Ascending aorta (tissue), 2 donors: ENCODE results near the gene CDK14. TPM values are rescaled to one million over a fixed set of nuclear protein-coding genes. Genes with fewer than 3 reads are reported as not detected.
"Not testable (repeated sequence)": the region's sequence is repeated elsewhere in the genome, so short reads cannot be mapped to it uniquely, and the experiment has no call there.

Source experiments
- DNase-seq, 2 donors: peaks; one replicate each; pipeline ENCODE4 v3.0.0-alpha.2; 2019; ENCODE audit warnings: low spot score in 2 of 2
- H3K27ac ChIP-seq, 2 donors: fragments of 200-600 bp; sonication (generic); one replicate each; pipeline ENCODE4 v1.5.1; 2016 to 2017; ENCODE audit warnings: mild to moderate bottlenecking in 1 of 2
- H3K27me3 ChIP-seq: fragments of 200-600 bp; sonication (generic); one replicate; pipeline ENCODE4 v1.5.1; 2017
- H3K36me3 ChIP-seq, 2 donors: fragments of 200-600 bp; sonication (generic); one replicate each; pipeline ENCODE4 v1.5.1; 2016
- H3K4me1 ChIP-seq, 2 donors: fragments of 200-600 bp; sonication (generic); one replicate each; pipeline ENCODE4 v1.5.1; 2016 to 2017; ENCODE audit warnings: mild to moderate bottlenecking in 1 of 2
- H3K4me3 ChIP-seq, 2 donors: fragments of 200-600 bp; sonication (generic); one replicate each; pipeline ENCODE4 v1.5.1; 2016 to 2017; ENCODE audit warnings: mild to moderate bottlenecking in 1 of 2
- H3K9me3 ChIP-seq, 2 donors: fragments of 200-600 bp; sonication (generic); one replicate each; pipeline ENCODE4 v1.5.1; 2016
- intact Hi-C: fragments of 100-400 bp; cut with DNase I; formaldehyde crosslinking; loops from one replicate; pipeline ENCODE4 v1.15.1; 2023
- total RNA-seq: library from RNA; depleted of rRNA; stranded (reverse); fragments of >200 nt; gene quantifications from one replicate; pipeline ENCODE4 v1.1.0, GENCODE V29; 2016
- TF ChIP-seq, protein P1 (sequence below), 3 experiments: fragments of 200-600 bp in 2 of 3; fragments of 450-650 bp in 1 of 3; sonication (generic) in 2 of 3; IDR thresholded peaks; one replicate each; pipeline ENCODE4 v1.5.1; 2016 to 2019; ENCODE audit warnings: antibody characterized with exemption in 3 of 3, mild to moderate bottlenecking in 1 of 3, moderate library complexity in 1 of 3

CDK14 gene
- total RNA-seq, 1 donor from 2014 or later = 5.1 TPM

DNA sequence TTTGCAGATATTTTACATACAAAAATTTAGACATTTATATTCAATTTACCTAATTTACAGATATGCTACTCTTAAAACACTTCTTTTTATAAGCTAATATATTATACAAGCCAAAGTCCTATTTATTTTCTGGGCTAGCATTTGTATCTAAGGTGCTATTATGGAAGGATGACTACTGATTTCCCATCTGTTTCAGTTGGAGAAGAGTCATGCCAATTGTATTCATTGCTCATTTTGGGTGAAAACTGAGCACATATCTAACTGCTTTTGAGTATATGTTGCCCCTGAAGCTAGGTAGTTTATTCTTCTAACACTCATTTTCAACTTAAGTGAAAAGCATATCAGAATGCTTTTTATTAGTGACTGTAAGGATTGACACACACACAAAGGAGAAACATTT lies 172.9 kb downstream of the CDK14 start:
- TF ChIP-seq, protein P1, sequence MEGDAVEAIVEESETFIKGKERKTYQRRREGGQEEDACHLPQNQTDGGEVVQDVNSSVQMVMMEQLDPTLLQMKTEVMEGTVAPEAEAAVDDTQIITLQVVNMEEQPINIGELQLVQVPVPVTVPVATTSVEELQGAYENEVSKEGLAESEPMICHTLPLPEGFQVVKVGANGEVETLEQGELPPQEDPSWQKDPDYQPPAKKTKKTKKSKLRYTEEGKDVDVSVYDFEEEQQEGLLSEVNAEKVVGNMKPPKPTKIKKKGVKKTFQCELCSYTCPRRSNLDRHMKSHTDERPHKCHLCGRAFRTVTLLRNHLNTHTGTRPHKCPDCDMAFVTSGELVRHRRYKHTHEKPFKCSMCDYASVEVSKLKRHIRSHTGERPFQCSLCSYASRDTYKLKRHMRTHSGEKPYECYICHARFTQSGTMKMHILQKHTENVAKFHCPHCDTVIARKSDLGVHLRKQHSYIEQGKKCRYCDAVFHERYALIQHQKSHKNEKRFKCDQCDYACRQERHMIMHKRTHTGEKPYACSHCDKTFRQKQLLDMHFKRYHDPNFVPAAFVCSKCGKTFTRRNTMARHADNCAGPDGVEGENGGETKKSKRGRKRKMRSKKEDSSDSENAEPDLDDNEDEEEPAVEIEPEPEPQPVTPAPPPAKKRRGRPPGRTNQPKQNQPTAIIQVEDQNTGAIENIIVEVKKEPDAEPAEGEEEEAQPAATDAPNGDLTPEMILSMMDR (IDR thresholded peaks at IDR 0.05) = no peak
- intact Hi-C loops = no loop called here
- Histone ChIP-seq H3K9me3 (no peaks in the 10 kb centered on the region), H3K4me1 (no peaks in the 10 kb centered on the region), H3K27me3 (no peaks in the 10 kb centered on the region), H3K27ac (no peak overlapping the region), H3K36me3 (no peaks in the 10 kb centered on the region), H3K4me3 (no peak overlapping the region)
- DNase-seq = no peak

DNA sequence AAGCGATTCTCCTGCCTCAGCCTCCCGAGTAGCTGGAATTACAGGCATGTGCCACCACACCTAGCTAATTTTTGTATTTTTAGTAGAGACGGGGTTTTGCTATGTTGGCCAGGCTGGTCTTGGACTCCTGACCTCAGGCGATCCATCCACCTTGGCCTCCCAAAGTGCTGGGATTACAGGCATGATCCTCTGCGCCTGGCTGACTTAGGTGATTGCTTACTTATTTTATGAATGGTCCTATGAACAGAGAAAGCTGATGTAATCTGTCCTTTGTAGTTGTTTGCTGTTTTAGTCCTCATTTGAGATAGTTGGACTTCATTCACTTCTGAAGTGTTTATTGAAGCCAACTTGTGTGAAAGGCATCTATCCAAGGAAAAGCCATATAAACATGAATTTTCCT lies 173.4 kb downstream of the CDK14 start:
- H3K27ac ChIP-seq = not testable (repeated sequence)

DNA sequence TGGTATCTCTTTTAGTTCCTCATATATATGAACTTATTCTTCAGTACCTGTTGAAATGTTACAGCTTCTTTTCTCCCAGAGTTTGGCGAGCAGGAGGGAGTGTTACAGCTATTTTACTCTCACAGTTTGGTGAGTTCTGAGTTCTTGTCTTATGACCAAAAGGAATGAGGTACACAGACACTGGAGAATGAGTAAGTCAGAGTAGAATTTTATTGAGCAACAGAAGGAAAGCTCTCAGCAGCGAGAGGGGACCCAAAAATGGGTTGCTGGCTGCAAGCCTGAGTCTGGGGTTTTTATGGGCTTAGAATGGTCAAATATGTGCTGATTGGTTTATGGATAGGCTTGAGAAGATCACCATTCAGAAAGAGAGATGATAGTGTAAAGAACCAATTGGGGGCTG lies 175.2 kb downstream of the CDK14 start:
- Histone ChIP-seq H3K27me3 (no peaks in the 10 kb centered on the region), H3K4me3 (no peak overlapping the region), H3K4me1 (no peaks in the 10 kb centered on the region), H3K36me3 (no peaks in the 10 kb centered on the region), H3K9me3 (no peaks in the 10 kb centered on the region), H3K27ac (no peak overlapping the region)
- no peak for DNase-seq
- intact Hi-C loops = no loop called here
- TF ChIP-seq, protein P1 (IDR thresholded peaks at IDR 0.05) = no peak

More for the DNA sequence above, 173.4 kb downstream of the CDK14 start:
- H3K4me1 ChIP-seq, intact Hi-C loops, H3K36me3 ChIP-seq, DNase-seq, H3K9me3 ChIP-seq, H3K27me3 ChIP-seq, H3K4me3 ChIP-seq: not testable (repeated sequence)

DNA sequence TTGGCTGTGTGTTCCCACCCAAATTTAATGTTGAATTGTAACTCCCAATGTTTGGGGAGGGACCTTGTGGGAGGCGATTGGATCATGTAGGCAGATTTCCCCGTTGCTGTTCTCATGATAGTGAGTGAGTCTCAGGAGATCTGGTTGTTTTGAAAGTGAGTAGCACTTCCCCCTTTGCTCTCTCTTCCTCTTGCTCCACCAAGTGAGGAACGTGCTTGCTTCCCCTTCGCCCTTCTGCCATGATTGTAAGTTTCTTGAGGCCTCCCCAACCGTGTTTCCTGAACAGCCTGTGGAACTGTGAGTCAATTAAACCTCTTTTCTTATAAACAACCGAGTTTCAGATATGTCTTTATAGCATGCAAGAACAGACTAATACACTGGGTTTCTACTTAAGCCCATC lies 176.3 kb downstream of the CDK14 start:
- intact Hi-C loops = no loop called here
- TF ChIP-seq, protein P1 (IDR thresholded peaks at IDR 0.05) = no peak
- no peak overlapping the region for H3K27ac ChIP-seq
- no peaks in the 10 kb centered on the region for H3K4me1 ChIP-seq
- no peak overlapping the region for H3K4me3 ChIP-seq
- no peaks in the 10 kb centered on the region for H3K9me3 ChIP-seq
- DNase-seq = no peak
- no peaks in the 10 kb centered on the region for H3K36me3 ChIP-seq
- H3K27me3 ChIP-seq = no peaks in the 10 kb centered on the region

DNA sequence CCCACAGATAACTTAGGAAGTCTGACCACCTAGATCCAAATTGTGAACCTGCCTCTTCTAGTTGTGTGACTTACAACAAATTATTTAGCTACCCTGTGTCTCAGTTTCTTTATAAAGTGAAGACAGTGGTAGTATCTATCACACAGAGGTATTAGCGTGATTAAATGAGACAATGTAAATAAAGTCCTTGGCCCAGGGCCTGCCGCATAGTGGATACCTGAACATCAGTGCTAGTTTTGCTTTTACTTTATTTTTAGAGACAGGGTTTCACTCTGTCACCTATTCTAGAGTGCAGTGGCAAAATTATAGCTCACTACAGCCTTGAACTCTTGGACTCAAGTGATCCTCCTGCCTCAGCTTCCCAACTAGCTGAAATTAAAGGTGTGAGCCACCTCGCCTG lies 177.1 kb downstream of the CDK14 start:
- Histone ChIP-seq H3K27ac (no peak overlapping the region), H3K9me3 (no peaks in the 10 kb centered on the region), H3K4me1 (no peaks in the 10 kb centered on the region), H3K4me3 (no peak overlapping the region), H3K27me3 (no peaks in the 10 kb centered on the region), H3K36me3 (no peaks in the 10 kb centered on the region)
- DNase-seq = no peak
- TF ChIP-seq, protein P1 (IDR thresholded peaks at IDR 0.05) = no peak
- intact Hi-C loops = no loop called here

DNA sequence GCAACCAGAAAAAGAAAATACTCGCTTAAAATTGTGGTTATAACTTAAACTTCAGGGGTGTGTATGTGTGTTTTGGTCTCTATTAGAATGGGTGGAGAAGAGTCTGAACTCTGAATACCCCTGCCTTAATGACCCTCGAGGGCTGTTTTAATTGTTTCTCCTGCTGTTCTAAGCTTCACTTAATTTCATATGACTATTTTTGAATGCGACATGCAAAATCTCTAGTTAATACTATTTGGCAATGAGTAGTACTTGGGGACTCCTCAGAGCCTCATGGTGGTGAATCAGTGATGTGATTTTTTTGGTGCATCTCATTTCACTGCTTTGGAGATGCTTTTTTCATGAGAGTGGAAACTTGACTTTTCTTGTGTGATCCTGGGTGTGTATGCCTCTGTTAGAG lies 178.6 kb downstream of the CDK14 start:
- DNase-seq = no peak
- H3K4me1 ChIP-seq = no peaks in the 10 kb centered on the region
- no peaks in the 10 kb centered on the region for H3K36me3 ChIP-seq
- no peak overlapping the region for H3K4me3 ChIP-seq
- no peaks in the 10 kb centered on the region for H3K9me3 ChIP-seq
- intact Hi-C loops = no loop called here
- no peaks in the 10 kb centered on the region for H3K27me3 ChIP-seq
- no peak overlapping the region for H3K27ac ChIP-seq
- TF ChIP-seq, protein P1 (IDR thresholded peaks at IDR 0.05) = no peak
